HEK293 (cell line): Measurements from ENCODE around the gene JUP.

Experiments
- CTCF ChIA-PET: fragments of 350-600 bp; formaldehyde crosslinking; extraction: SDS; loops from one replicate; lab custom pipeline; 2021; ENCODE audit warnings: antibody characterized with exemption; lab: Yijun Ruan, JAX
- POLR2A ChIA-PET: fragments of 300-600 bp; formaldehyde crosslinking; extraction: SDS; loops from one replicate; lab custom pipeline; 2020; ENCODE audit warnings: antibody characterized with exemption, inconsistent platforms; lab: Yijun Ruan, JAX
- H3K27ac ChIP-seq: fragments of 200-500 bp; sonication (Bioruptor generic); 2 replicates; pipeline ENCODE4 v1.5.1; 2014; ENCODE audit warnings: low read depth, low read length, control low read depth, inconsistent platforms; ENCODE audit errors: extremely low read depth
- H3K36me3 ChIP-seq, 2 experiments: fragments of 200-500 bp in 1 of 2; sonication (Bioruptor generic) in 1 of 2; 1 replicate in 1 of 2; 2 replicates in 1 of 2; pipeline ENCODE4 v1.5.1; 2014 to 2017; ENCODE audit warnings: inconsistent platforms in 2 of 2, low read length in 2 of 2; ENCODE audit not compliant: control insufficient read depth in 2 of 2, insufficient read depth in 1 of 2
- H3K4me1 ChIP-seq: fragments of 200-500 bp; sonication (Bioruptor generic); 2 replicates; pipeline ENCODE4 v1.5.1; 2014; ENCODE audit warnings: mild to moderate bottlenecking, low read length, inconsistent platforms; ENCODE audit not compliant: control insufficient read depth, insufficient read depth
- H3K4me3 ChIP-seq: 2 replicates; pipeline ENCODE4 v1.5.1; 2011; ENCODE audit warnings: low read depth, mild to moderate bottlenecking, control low read depth, low read length, moderate library complexity
- H3K9me3 ChIP-seq: fragments of 200-500 bp; sonication (Bioruptor generic); 2 replicates; pipeline ENCODE4 v1.5.1; 2014; ENCODE audit warnings: low read depth, low read length, inconsistent platforms; ENCODE audit not compliant: control insufficient read depth, insufficient read depth
- IKZF3 ChIP-seq: fragments of 450-650 bp; IDR thresholded peaks from 2 replicates; pipeline ENCODE4 v1.5.0; 2018; ENCODE audit warnings: missing biosample characterization, mild to moderate bottlenecking, missing genetic modification characterization, moderate library complexity
- WT1 ChIP-seq: fragments of 450-650 bp; formaldehyde crosslinking; IDR thresholded peaks from 2 replicates; pipeline ENCODE4 v1.5.1; 2016; ENCODE audit warnings: missing biosample characterization, missing genetic modification characterization
- ZFP37 ChIP-seq: fragments of 450-650 bp; formaldehyde crosslinking; IDR thresholded peaks from 2 replicates; pipeline ENCODE4 v1.5.1; 2016; ENCODE audit warnings: missing biosample characterization, missing genetic modification characterization
- ZFP69B ChIP-seq: fragments of 450-650 bp; formaldehyde crosslinking; IDR thresholded peaks from 2 replicates; pipeline ENCODE4 v1.5.1; 2016; ENCODE audit warnings: missing biosample characterization, missing genetic modification characterization
- ZNF112 ChIP-seq: fragments of 450-650 bp; formaldehyde crosslinking; IDR thresholded peaks from 2 replicates; pipeline ENCODE4 v1.5.0; 2017; ENCODE audit warnings: missing biosample characterization, missing genetic modification characterization
- ZNF23 ChIP-seq: fragments of 450-650 bp; formaldehyde crosslinking; IDR thresholded peaks from 2 replicates; pipeline ENCODE4 v1.5.1; 2016; ENCODE audit warnings: missing biosample characterization, missing genetic modification characterization, borderline replicate concordance
- ZNF292 ChIP-seq: fragments of 450-650 bp; formaldehyde crosslinking; IDR thresholded peaks from 2 replicates; pipeline ENCODE4 v1.5.1; 2016; ENCODE audit warnings: low read depth, missing biosample characterization, missing genetic modification characterization, borderline replicate concordance
- ZNF311 ChIP-seq: fragments of 450-650 bp; formaldehyde crosslinking; IDR thresholded peaks from 2 replicates; pipeline ENCODE4 v1.5.1; 2017; ENCODE audit warnings: missing biosample characterization, missing genetic modification characterization, borderline replicate concordance
- ZNF354C ChIP-seq: fragments of 450-650 bp; formaldehyde crosslinking; IDR thresholded peaks from 2 replicates; pipeline ENCODE4 v1.5.1; 2016; ENCODE audit warnings: missing biosample characterization, missing genetic modification characterization, low read depth, borderline replicate concordance
- ZNF600 ChIP-seq: fragments of 450-650 bp; formaldehyde crosslinking; IDR thresholded peaks from 2 replicates; pipeline ENCODE4 v1.5.1; 2016; ENCODE audit warnings: missing biosample characterization, missing genetic modification characterization
- ZNF629 ChIP-seq: fragments of 450-650 bp; formaldehyde crosslinking; IDR thresholded peaks from 2 replicates; pipeline ENCODE4 v1.5.1; 2017; ENCODE audit warnings: missing biosample characterization, missing genetic modification characterization
- ZNF701 ChIP-seq: fragments of 450-650 bp; formaldehyde crosslinking; IDR thresholded peaks from 2 replicates; pipeline ENCODE4 v1.5.1; 2016; ENCODE audit warnings: missing biosample characterization, missing genetic modification characterization
- ZNF843 ChIP-seq: fragments of 450-650 bp; formaldehyde crosslinking; IDR thresholded peaks from 2 replicates; pipeline ENCODE4 v1.5.1; 2016; ENCODE audit warnings: missing biosample characterization, missing genetic modification characterization
- TF ChIP-seq, protein P1 (sequence below): fragments of 450-650 bp; formaldehyde crosslinking; IDR thresholded peaks from 2 replicates; pipeline ENCODE4 v1.5.1; 2016; ENCODE audit warnings: missing biosample characterization, missing genetic modification characterization
- TF ChIP-seq, protein P2 (sequence below): fragments of 450-650 bp; formaldehyde crosslinking; IDR thresholded peaks from 2 replicates; pipeline ENCODE4 v1.5.1; 2016; ENCODE audit warnings: missing biosample characterization, missing genetic modification characterization

JUP gene

DNA sequence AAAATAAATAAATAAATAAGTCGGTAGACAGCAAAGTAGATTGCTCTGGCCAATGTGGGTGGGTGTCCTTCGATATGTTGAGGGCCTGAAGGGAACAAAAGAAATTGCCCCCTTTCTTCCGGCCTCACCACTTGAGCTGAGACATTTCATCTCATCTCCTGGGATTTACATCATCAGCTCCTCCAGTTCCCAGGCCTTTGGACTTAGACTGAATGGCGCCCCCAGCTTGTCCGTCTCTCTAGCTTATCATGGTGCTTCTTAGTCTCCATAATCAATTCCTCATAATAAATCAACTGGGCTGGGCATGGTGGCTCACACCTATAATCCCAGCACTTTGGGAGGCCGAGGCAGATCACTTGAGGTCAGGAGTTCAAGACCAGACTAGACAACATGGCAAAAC is 38.2 kb downstream of the JUP start:
- ChIA-PET POLR2A (interaction anchor here (0.7 to 1.4 kb wide), 3 partner anchors 38 to 71 kb away, joined by 4 to 7 read pairs (median 4); partner anchors contain the start of gene JUP), CTCF (interaction anchor here (0.5 to 1.3 kb wide), 5 partner anchors 34 to 54 kb away, joined by 3 to 9 read pairs (median 5); partner anchors contain the start of gene JUP)
- no peak for TF ChIP-seq ZFP37 (tag by site-specific recombination)
- TF ChIP-seq, protein P1, sequence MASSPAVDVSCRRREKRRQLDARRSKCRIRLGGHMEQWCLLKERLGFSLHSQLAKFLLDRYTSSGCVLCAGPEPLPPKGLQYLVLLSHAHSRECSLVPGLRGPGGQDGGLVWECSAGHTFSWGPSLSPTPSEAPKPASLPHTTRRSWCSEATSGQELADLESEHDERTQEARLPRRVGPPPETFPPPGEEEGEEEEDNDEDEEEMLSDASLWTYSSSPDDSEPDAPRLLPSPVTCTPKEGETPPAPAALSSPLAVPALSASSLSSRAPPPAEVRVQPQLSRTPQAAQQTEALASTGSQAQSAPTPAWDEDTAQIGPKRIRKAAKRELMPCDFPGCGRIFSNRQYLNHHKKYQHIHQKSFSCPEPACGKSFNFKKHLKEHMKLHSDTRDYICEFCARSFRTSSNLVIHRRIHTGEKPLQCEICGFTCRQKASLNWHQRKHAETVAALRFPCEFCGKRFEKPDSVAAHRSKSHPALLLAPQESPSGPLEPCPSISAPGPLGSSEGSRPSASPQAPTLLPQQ (tag by site-specific recombination), result no peak
- no peak for TF ChIP-seq ZNF701 (tag by site-specific recombination)
- no peak for TF ChIP-seq ZNF354C
- no peak for TF ChIP-seq ZNF843 (tag by site-specific recombination)
- no peak for TF ChIP-seq WT1
- TF ChIP-seq ZNF292 (tag by site-specific recombination), result no peak
- no peak for TF ChIP-seq ZNF629 (tag by site-specific recombination)
- no peak for TF ChIP-seq IKZF3

DNA sequence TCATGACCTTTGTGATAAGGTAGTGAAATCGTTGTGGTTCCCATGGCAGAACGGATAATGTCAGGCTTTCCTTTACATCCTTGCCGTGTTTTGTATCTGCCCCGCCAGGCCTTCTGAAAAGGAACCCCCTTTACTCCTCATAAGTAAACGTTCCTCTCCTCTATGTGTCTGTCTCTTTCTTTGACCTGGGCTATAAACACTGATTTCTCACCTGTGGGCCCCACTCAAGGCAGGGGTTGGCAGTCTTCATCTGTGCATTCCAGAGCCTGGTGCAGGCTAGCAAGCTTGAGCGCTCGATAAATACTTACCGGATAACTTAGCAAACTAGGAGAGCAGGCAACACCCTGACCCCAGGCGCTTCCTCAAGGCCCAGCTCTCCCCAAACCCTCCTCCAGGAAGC is 44.8 kb downstream of the JUP start:
- Histone ChIP-seq H3K4me1 (peaks cover 2% of the 10 kb centered on the region; the same call in 1 of the 2 replicates), H3K4me3 (no peak overlapping the region), H3K36me3 (no peaks in the 10 kb centered on the region), H3K9me3 (no peaks in the 10 kb centered on the region), H3K27ac (no peak overlapping the region)
- ChIA-PET CTCF (interaction anchor here (0.7 to 6.8 kb wide), 5 partner anchors 15 to 60 kb away, joined by 3 to 49 read pairs (median 4); partner anchors contain the start of gene JUP), POLR2A (interaction anchor here (0.5 to 2.5 kb wide), 5 partner anchors 35 to 1556 kb away, joined by 3 to 13 read pairs (median 3); partner anchors contain the start of genes JUP and P3H4)
- no peak for TF ChIP-seq ZNF311
- TF ChIP-seq ZNF600, result peak; percentile 56; the same call in 1 of the 2 replicates
- TF ChIP-seq ZNF23 (tag by site-specific recombination), result no peak
- TF ChIP-seq, protein P2, sequence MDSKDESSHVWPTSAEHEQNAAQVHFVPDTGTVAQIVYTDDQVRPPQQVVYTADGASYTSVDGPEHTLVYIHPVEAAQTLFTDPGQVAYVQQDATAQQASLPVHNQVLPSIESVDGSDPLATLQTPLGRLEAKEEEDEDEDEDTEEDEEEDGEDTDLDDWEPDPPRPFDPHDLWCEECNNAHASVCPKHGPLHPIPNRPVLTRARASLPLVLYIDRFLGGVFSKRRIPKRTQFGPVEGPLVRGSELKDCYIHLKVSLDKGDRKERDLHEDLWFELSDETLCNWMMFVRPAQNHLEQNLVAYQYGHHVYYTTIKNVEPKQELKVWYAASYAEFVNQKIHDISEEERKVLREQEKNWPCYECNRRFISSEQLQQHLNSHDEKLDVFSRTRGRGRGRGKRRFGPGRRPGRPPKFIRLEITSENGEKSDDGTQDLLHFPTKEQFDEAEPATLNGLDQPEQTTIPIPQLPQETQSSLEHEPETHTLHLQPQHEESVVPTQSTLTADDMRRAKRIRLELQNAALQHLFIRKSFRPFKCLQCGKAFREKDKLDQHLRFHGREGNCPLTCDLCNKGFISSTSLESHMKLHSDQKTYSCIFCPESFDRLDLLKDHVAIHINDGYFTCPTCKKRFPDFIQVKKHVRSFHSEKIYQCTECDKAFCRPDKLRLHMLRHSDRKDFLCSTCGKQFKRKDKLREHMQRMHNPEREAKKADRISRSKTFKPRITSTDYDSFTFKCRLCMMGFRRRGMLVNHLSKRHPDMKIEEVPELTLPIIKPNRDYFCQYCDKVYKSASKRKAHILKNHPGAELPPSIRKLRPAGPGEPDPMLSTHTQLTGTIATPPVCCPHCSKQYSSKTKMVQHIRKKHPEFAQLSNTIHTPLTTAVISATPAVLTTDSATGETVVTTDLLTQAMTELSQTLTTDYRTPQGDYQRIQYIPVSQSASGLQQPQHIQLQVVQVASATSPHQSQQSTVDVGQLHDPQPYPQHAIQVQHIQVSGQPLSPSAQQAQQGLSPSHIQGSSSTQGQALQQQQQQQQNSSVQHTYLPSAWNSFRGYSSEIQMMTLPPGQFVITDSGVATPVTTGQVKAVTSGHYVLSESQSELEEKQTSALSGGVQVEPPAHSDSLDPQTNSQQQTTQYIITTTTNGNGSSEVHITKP (tag by site-specific recombination), result no peak
- peak; percentile 72 for TF ChIP-seq ZFP69B (tag by site-specific recombination)
- TF ChIP-seq ZNF112 (tag by site-specific recombination), result no peak
- TF ChIP-seq, protein P1 (tag by site-specific recombination), result peak; percentile 68; the same call in 1 of the 2 replicates

More for the DNA sequence above, 38.2 kb downstream of the JUP start:
- Histone ChIP-seq H3K4me3 (no peak overlapping the region), H3K4me1 (no peaks in the 10 kb centered on the region), H3K27ac (no peak overlapping the region), H3K36me3 (no peaks in the 10 kb centered on the region; a peak in 1 of 3 replicates), H3K9me3 (no peaks in the 10 kb centered on the region)
